Endothelial cell of umbilical vein (primary cell): ENCODE results near the gene ADAMTS17. TPM values are rescaled to one million over a fixed set of nuclear protein-coding genes. Genes with fewer than 3 reads are reported as not detected.

Experiments used
- BruUV-seq: library from RNA; stranded (reverse); fragments of 400-500 nt; replicated peaks from 2 replicates; lab custom pipeline; 2021; lab: Mats Ljungman, UMichigan
- CTCF ChIA-PET: fragments of 300-600, 350-600 bp; sonication (Branson Sonifier 250); formaldehyde crosslinking; loops from one replicate; lab custom pipeline; 2021; ENCODE audit warnings: antibody characterized with exemption, inconsistent platforms; lab: Charles Lee
- POLR2A ChIA-PET: fragments of 300-600, 350-600 bp; sonication (Branson Sonifier 250); formaldehyde crosslinking; loops from one replicate; lab custom pipeline; 2021; ENCODE audit warnings: antibody characterized with exemption, inconsistent platforms; lab: Charles Lee
- DNase-seq: peaks from one replicate; pipeline ENCODE4 v3.0.0-alpha.2; 2011; ENCODE audit warnings: low read depth, low spot score
- FAIRE-seq: peaks from 2 replicates; lab custom pipeline; 2011; peaks lifted over from hg19 to GRCh38; lab: Jason Lieb, UNC
- H2AFZ ChIP-seq: 2 replicates; pipeline ENCODE4 v1.6.0; 2012; ENCODE audit warnings: low read depth, low read length, control low read depth, inconsistent platforms
- H3K27ac ChIP-seq: 2 replicates; pipeline ENCODE4 v1.5.1; 2011; ENCODE audit warnings: low read depth, mild to moderate bottlenecking, control low read depth, low read length, moderate library complexity; ENCODE audit not compliant: insufficient read depth
- H3K27me3 ChIP-seq, 2 experiments: 2 replicates each; pipeline versions ENCODE4 v1.6.0 to v1.6.1; 2011; ENCODE audit warnings: low read length in 2 of 2, mixed read lengths in 1 of 2; ENCODE audit not compliant: control insufficient read depth in 2 of 2, insufficient read depth in 2 of 2
- H3K36me3 ChIP-seq, 2 experiments: 2 replicates in 1 of 2; 3 replicates in 1 of 2; pipeline ENCODE4 v1.5.1; 2011; ENCODE audit warnings: low read length in 2 of 2, mild to moderate bottlenecking in 1 of 2, moderate library complexity in 1 of 2; ENCODE audit not compliant: control insufficient read depth in 2 of 2, insufficient read depth in 2 of 2; ENCODE audit errors: extremely low read depth in 1 of 2
- H3K4me1 ChIP-seq: 3 replicates; pipeline ENCODE4 v1.5.1; 2011; ENCODE audit warnings: mild to moderate bottlenecking, low read length; ENCODE audit not compliant: control insufficient read depth, insufficient read depth; ENCODE audit errors: extremely low read depth
- H3K4me2 ChIP-seq: 2 replicates; pipeline ENCODE4 v1.6.1; 2011; ENCODE audit warnings: low read length, control low read depth, mixed read lengths; ENCODE audit not compliant: insufficient read depth
- H3K4me3 ChIP-seq, 3 experiments: fragments of 200-600 bp in 1 of 3; sonication (generic), shearing (Covaris generic) in 1 of 3; replicated peaks in 1 of 3; 2 replicates each; pipeline ENCODE4 v1.5.1; 2011 to 2016; ENCODE audit warnings: control low read depth in 3 of 3, low read length in 3 of 3, mild to moderate bottlenecking in 2 of 3, inconsistent platforms in 1 of 3, low read depth in 1 of 3, moderate library complexity in 1 of 3; ENCODE audit not compliant: insufficient read depth in 1 of 3
- H3K79me2 ChIP-seq: 2 replicates; pipeline ENCODE4 v1.6.0; 2012; ENCODE audit warnings: low read length, inconsistent platforms; ENCODE audit not compliant: control insufficient read depth, insufficient read depth
- H3K9ac ChIP-seq: replicated peaks from 2 replicates; pipeline ENCODE3; 2011; ENCODE audit warnings: low read length, control low read depth; ENCODE audit not compliant: insufficient read depth; ENCODE audit errors: extremely low read depth
- H3K9me1 ChIP-seq: replicated peaks from 3 replicates; pipeline ENCODE4 v1.6.0; 2011; ENCODE audit warnings: mild to moderate bottlenecking, low read length; ENCODE audit not compliant: control insufficient read depth, insufficient read depth; ENCODE audit errors: extremely low read depth
- H3K9me3 ChIP-seq: replicated peaks from 2 replicates; pipeline ENCODE4 v1.5.1; 2012; ENCODE audit warnings: low read length, inconsistent platforms; ENCODE audit not compliant: control insufficient read depth, insufficient read depth
- H4K20me1 ChIP-seq: replicated peaks from 2 replicates; pipeline ENCODE3; 2011; ENCODE audit warnings: mild to moderate bottlenecking, low read length; ENCODE audit not compliant: control insufficient read depth, insufficient read depth; ENCODE audit errors: extremely low read depth
- EZH2 ChIP-seq: IDR thresholded peaks from 2 replicates; pipeline ENCODE4 v1.6.1; 2012; ENCODE audit warnings: borderline replicate concordance, low read depth, mild to moderate bottlenecking, moderate library complexity, low read length, inconsistent platforms; ENCODE audit not compliant: severe bottlenecking
- FOS ChIP-seq: IDR thresholded peaks from 2 replicates; pipeline ENCODE4 v1.6.1; 2011; ENCODE audit warnings: mild to moderate bottlenecking, low read length, moderate library complexity, borderline replicate concordance; ENCODE audit not compliant: insufficient read depth
- GATA2 ChIP-seq: IDR thresholded peaks from 2 replicates; pipeline ENCODE4 v1.7.0; 2011; ENCODE audit warnings: low read depth, mild to moderate bottlenecking, moderate library complexity, mixed read lengths, low read length; ENCODE audit not compliant: insufficient read length, insufficient read depth
- JUN ChIP-seq: IDR thresholded peaks from 2 replicates; pipeline ENCODE4 v1.6.1; 2011; ENCODE audit warnings: borderline replicate concordance, low read depth; ENCODE audit not compliant: insufficient read length, insufficient read depth
- MAX ChIP-seq: IDR thresholded peaks from 2 replicates; pipeline ENCODE4 v1.6.1; 2011; ENCODE audit not compliant: insufficient read depth, insufficient read length
- MYC ChIP-seq: IDR thresholded peaks from one replicate; pipeline ENCODE4 v1.6.1; 2011; ENCODE audit warnings: mild to moderate bottlenecking, low read depth, low read length
- POLR2A ChIP-seq: IDR thresholded peaks from 2 replicates; pipeline ENCODE4 v1.6.1; 2012; ENCODE audit warnings: low read depth, mild to moderate bottlenecking, control low read depth, low read length
- POLR2AphosphoS5 ChIP-seq: IDR thresholded peaks from 2 replicates; pipeline ENCODE4 v1.6.1; 2012; ENCODE audit warnings: low read depth, mild to moderate bottlenecking, control low read depth, low read length, moderate library complexity; ENCODE audit not compliant: insufficient read depth
- dilution Hi-C: fragments of 300-500 bp; cut with MboI; formaldehyde crosslinking; loops from one replicate; pipeline ENCODE4 v1.15.0; 2019; ENCODE audit warnings: low sequenced_read_pairs; ENCODE audit not compliant: extremely low pct_ligation_motif_present
- intact Hi-C: fragments of 100-400 bp; cut with micrococcal nuclease; formaldehyde crosslinking; loops from one replicate; pipeline ENCODE4 v1.10.0; 2022
- polyA plus RNA-seq, 4 experiments: library from polyadenylated mRNA; depleted of rRNA in 3 of 4; stranded (reverse) in 3 of 4; unstranded in 1 of 4; fragments of >200 nt; gene quantifications; 2 replicates each; pipeline versions ENCODE4 v1.2.1 to v1.2.3, GENCODE V29; 2011 to 2012; ENCODE audit warnings: missing spikeins in 1 of 4
- total RNA-seq: library from RNA; stranded (reverse); gene quantifications from 2 replicates; pipeline ENCODE4 v1.2.3, GENCODE V29; 2021
- TF ChIP-seq, protein P1 (sequence below), 2 donors: IDR thresholded peaks; 1 replicate in 1 of 2; 2 replicates in 1 of 2; pipeline ENCODE4 v1.5.1; 2011; ENCODE audit warnings: low read length in 2 of 2, mild to moderate bottlenecking in 2 of 2, moderate library complexity in 2 of 2, control low read depth in 1 of 2, inconsistent platforms in 1 of 2, low read depth in 1 of 2; ENCODE audit not compliant: insufficient read depth in 1 of 2; ENCODE audit errors: extremely low read depth in 1 of 2

ADAMTS17 gene
- total and polyA plus RNA-seq, 2 donors (not counting 3 experiments of a cell fraction or from before 2014, with no cell fraction given), result 0.12 TPM; not detected in 1

DNA sequence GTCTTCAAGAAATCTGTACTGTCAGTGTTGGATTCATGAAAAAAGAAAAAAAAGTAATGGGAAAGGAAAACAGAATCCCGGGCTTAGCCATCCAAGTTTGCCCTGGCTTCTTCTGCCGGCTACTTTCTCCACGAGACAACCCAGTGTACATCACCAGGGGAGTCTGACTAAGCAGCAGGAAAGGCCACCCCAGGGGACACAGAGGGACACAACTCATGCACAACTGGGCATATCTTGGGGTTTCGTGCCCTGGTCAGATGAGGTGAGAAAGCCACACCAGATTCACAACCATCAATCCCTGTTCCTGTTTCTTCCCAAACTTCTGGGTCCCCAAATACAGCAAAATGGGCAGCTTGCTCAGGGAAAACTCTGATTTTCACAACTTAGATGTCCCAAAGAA lies 33.2 kb downstream of the ADAMTS17 start:
- dilution Hi-C loops (no loop called here), intact Hi-C loops (no loop called here)
- no peaks in the 10 kb centered on the region for H3K9me1 ChIP-seq
- H3K9ac ChIP-seq, result no peak overlapping the region
- POLR2A ChIA-PET, result no interaction called here
- H3K9me3 ChIP-seq, result peaks cover 7% of the 10 kb centered on the region
- no peaks in the 10 kb centered on the region for H3K27me3 ChIP-seq
- no peaks in the 10 kb centered on the region for H3K4me1 ChIP-seq
- H3K36me3 ChIP-seq, result no peaks in the 10 kb centered on the region
- no TSS peak for BruUV-seq
- CTCF ChIA-PET, result no interaction called here
- H3K4me3 ChIP-seq, result no peak overlapping the region
- H2AFZ ChIP-seq, result no peak overlapping the region
- H3K79me2 ChIP-seq, result no peaks in the 10 kb centered on the region
- no peak overlapping the region for H3K27ac ChIP-seq
- FAIRE-seq, result no peak
- DNase-seq, result no peak
- TF ChIP-seq FOS, result no peak
- H4K20me1 ChIP-seq, result no peaks in the 10 kb centered on the region
- no peak overlapping the region for H3K4me2 ChIP-seq

GRCh38 chr15:100308213-100308600 lies 33.6 kb downstream of the ADAMTS17 start:
- H3K4me2 ChIP-seq, result no peak overlapping the region
- DNase-seq, result no peak
- no TSS peak for BruUV-seq
- H3K9me3 ChIP-seq, result peaks cover 7% of the 10 kb centered on the region
- no peaks in the 10 kb centered on the region for H4K20me1 ChIP-seq
- ChIA-PET POLR2A (no interaction called here), CTCF (no interaction called here)
- no peaks in the 10 kb centered on the region for H3K27me3 ChIP-seq
- no peak overlapping the region for H3K9ac ChIP-seq
- H3K9me1 ChIP-seq, result no peaks in the 10 kb centered on the region
- intact Hi-C loops, result no loop called here
- FAIRE-seq, result no peak
- H3K79me2 ChIP-seq, result no peaks in the 10 kb centered on the region
- TF ChIP-seq MAX (no peak), POLR2A (no peak), POLR2AphosphoS5 (no peak), EZH2 (no peak), JUN (no peak), GATA2 (no peak), FOS (no peak), MYC (no peak)
- TF ChIP-seq, protein P1, sequence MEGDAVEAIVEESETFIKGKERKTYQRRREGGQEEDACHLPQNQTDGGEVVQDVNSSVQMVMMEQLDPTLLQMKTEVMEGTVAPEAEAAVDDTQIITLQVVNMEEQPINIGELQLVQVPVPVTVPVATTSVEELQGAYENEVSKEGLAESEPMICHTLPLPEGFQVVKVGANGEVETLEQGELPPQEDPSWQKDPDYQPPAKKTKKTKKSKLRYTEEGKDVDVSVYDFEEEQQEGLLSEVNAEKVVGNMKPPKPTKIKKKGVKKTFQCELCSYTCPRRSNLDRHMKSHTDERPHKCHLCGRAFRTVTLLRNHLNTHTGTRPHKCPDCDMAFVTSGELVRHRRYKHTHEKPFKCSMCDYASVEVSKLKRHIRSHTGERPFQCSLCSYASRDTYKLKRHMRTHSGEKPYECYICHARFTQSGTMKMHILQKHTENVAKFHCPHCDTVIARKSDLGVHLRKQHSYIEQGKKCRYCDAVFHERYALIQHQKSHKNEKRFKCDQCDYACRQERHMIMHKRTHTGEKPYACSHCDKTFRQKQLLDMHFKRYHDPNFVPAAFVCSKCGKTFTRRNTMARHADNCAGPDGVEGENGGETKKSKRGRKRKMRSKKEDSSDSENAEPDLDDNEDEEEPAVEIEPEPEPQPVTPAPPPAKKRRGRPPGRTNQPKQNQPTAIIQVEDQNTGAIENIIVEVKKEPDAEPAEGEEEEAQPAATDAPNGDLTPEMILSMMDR (IDR thresholded peaks at IDR 0.05; ENCODE audit: extremely low read depth in 1 of 2, insufficient read depth in 1 of 2, low read depth in 1 of 2, low read length in 2 of 2), result no peak
- dilution Hi-C loops, result no loop called here
- H3K4me3 ChIP-seq, result no peak overlapping the region
- H3K27ac ChIP-seq, result no peak overlapping the region
- no peaks in the 10 kb centered on the region for H3K4me1 ChIP-seq
- no peaks in the 10 kb centered on the region for H3K36me3 ChIP-seq
- no peak overlapping the region for H2AFZ ChIP-seq
